ENCODE data around the gene IFIH1. TPM values are rescaled to one million over a fixed set of nuclear protein-coding genes. Genes with fewer than 3 reads are reported as not detected.

IFIH1 gene
- total and polyA plus RNA-seq, 9 of the 15 experiments (the other 6 are each of a cell fraction or from before 2014, with no cell fraction given) = 0.15 to 1.2 (median 0.60) TPM; not detected in 1

DNA sequence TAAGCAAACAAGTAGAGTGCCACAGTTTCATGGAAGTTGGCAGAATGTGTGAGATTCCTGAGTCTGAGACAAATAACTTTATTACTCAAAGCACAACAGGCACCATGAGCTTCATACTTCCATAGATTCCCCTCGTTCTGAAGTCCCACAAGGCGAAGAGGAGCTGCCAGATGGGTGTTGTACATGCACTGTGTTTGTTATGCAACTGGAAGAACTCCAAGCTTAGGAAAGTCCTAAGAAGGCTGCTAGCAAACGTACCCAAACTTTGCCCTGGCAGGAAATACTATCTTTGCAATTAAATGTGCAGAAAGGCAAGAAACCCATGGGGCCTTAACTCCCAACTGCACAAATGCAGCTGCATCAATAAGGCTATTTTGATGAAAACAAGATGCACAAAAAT, 23.8 kb upstream of the IFIH1 start:
- POLR2A ChIA-PET = no interaction called here
- Histone ChIP-seq H2AFZ (ENCODE audit: low read depth, low read length) (no peak overlapping the region), H3K27me3 (ENCODE audit: control insufficient read depth in 2 of 2, insufficient read depth in 2 of 2, low read length in 2 of 2) (no peaks in the 10 kb centered on the region), H3K79me2 (ENCODE audit: control insufficient read depth, insufficient read depth, low read length) (no peaks in the 10 kb centered on the region), H3K9me3 (replicated peaks; ENCODE audit: control insufficient read depth, insufficient read depth, low read depth, low read length) (no peaks in the 10 kb centered on the region), H3K9ac (ENCODE audit: insufficient read depth in 1 of 2, low read depth in 2 of 2, low read length in 2 of 2) (no peak overlapping the region), H3K4me3 (no peak overlapping the region), H3K9me1 (ENCODE audit: control insufficient read depth, insufficient read depth, low read length) (no peaks in the 10 kb centered on the region), H3K36me3 (ENCODE audit: control insufficient read depth, insufficient read depth, low read length) (no peaks in the 10 kb centered on the region), H3K27ac (ENCODE audit: extremely low read depth, low read depth, low read length) (no peak overlapping the region), H3K4me2 (ENCODE audit: insufficient read depth, low read length) (no peak overlapping the region), H3K4me1 (replicated peaks in 1 of 2; ENCODE audit: control insufficient read depth in 2 of 2, insufficient read depth in 2 of 2, low read length in 2 of 2) (peaks cover 0 to 6% of the 10 kb centered on the region in 2 experiments; a peak in 1 of 5 replicates), H4K20me1 (replicated peaks; ENCODE audit: control insufficient read depth, insufficient read depth, low read length) (no peaks in the 10 kb centered on the region)
- DNase-seq (ENCODE audit: extremely low read depth in 1 of 4, low spot score in 3 of 4) = no peak
- intact Hi-C loops (cut with micrococcal nuclease) = no loop called here
- CTCF ChIA-PET (ENCODE audit: low intra/inter-chr PET ratio) = no interaction called here
- in situ Hi-C loops (cut with MboI) = no loop called here
- 2% methylated on average over 3 of the region's 3 CpGs for WGBS (ENCODE audit: insufficient coverage, low coverage, missing lambda C conversion rate)
- FAIRE-seq = no peak
- ATAC-seq = no peak
- no TSS peak for BruUV-seq (replicated peaks)
- TF ChIP-seq PYGO2 (tag; IDR thresholded peaks at IDR 0.05) (no peak), ZFP1 (CRISPR knock-in tag; IDR thresholded peaks at IDR 0.05) (no peak), TARDBP (IDR thresholded peaks at IDR 0.05) (no peak), WHSC1 (IDR thresholded peaks at IDR 0.05; ENCODE audit: low read length) (no peak), HDGF (IDR thresholded peaks at IDR 0.05) (no peak), TCF7 (IDR thresholded peaks at IDR 0.05; ENCODE audit: borderline replicate concordance) (no peak), RFX5 (IDR thresholded peaks at IDR 0.05; ENCODE audit: low read depth, low read length) (no peak), CBX3 (IDR thresholded peaks at IDR 0.05; ENCODE audit: borderline replicate concordance in 1 of 2, low read length in 2 of 2) (no peak), ZKSCAN1 (IDR thresholded peaks at IDR 0.05; ENCODE audit: low read depth, low read length) (no peak), JUND (IDR thresholded peaks at IDR 0.05; ENCODE audit: borderline replicate concordance, low read depth, low read length) (no peak), JUND (tag; IDR thresholded peaks at IDR 0.05; ENCODE audit: borderline replicate concordance, low read depth, low read length) (no peak), NR2F6 (CRISPR knock-in tag; IDR thresholded peaks at IDR 0.05) (no peak), FIP1L1 (IDR thresholded peaks at IDR 0.05; ENCODE audit: low read depth, low read length, poor library complexity, severe bottlenecking) (no peak), ZNF23 (CRISPR knock-in tag; IDR thresholded peaks at IDR 0.05) (no peak)
- TF ChIP-seq, protein P1, sequence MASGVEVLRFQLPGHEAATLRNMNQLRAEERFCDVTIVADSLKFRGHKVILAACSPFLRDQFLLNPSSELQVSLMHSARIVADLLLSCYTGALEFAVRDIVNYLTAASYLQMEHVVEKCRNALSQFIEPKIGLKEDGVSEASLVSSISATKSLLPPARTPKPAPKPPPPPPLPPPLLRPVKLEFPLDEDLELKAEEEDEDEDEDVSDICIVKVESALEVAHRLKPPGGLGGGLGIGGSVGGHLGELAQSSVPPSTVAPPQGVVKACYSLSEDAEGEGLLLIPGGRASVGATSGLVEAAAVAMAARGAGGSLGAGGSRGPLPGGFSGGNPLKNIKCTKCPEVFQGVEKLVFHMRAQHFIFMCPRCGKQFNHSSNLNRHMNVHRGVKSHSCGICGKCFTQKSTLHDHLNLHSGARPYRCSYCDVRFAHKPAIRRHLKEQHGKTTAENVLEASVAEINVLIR (CRISPR knock-in tag; IDR thresholded peaks at IDR 0.05) = no peak
- TF ChIP-seq, protein P2, sequence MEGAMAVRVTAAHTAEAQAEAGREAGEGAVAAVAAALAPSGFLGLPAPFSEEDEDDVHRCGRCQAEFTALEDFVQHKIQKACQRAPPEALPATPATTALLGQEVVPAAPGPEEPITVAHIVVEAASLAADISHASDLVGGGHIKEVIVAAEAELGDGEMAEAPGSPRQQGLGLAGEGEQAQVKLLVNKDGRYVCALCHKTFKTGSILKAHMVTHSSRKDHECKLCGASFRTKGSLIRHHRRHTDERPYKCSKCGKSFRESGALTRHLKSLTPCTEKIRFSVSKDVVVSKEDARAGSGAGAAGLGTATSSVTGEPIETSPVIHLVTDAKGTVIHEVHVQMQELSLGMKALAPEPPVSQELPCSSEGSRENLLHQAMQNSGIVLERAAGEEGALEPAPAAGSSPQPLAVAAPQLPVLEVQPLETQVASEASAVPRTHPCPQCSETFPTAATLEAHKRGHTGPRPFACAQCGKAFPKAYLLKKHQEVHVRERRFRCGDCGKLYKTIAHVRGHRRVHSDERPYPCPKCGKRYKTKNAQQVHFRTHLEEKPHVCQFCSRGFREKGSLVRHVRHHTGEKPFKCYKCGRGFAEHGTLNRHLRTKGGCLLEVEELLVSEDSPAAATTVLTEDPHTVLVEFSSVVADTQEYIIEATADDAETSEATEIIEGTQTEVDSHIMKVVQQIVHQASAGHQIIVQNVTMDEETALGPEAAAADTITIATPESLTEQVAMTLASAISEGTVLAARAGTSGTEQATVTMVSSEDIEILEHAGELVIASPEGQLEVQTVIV (CRISPR knock-in tag; IDR thresholded peaks at IDR 0.05; ENCODE audit: borderline replicate concordance) = no peak

Measured in K562 (cell line).